ENCODE results near the gene HELZ2. TPM values are rescaled to one million over a fixed set of nuclear protein-coding genes. Genes with fewer than 3 reads are reported as not detected.

The HELZ2 gene
- total and polyA plus RNA-seq, 2 experiments from 2014 or later, result 5.2 to 48.9 TPM

GRCh38 chr20:63576311-63576710 lies 2.3 kb upstream of the HELZ2 start:
- DNase-seq (ENCODE audit: low spot score) (no peak), ATAC-seq (no peak)
- no peaks in the 10 kb centered on the region for H3K9me2 ChIP-seq (ENCODE audit: insufficient read depth)
- peaks cover 2% of the 10 kb centered on the region for H3K27me3 Mint-ChIP-seq (ENCODE audit: insufficient read depth, low read depth, poor library complexity)
- TF ChIP-seq CTCF (conservative IDR thresholded peaks at IDR 0.05; ENCODE audit: low read depth in 2 of 2) (no peak), CREB1 (CRISPR knock-in tag; IDR thresholded peaks at IDR 0.05; ENCODE audit: low read depth) (no peak), ETS1 (IDR thresholded peaks at IDR 0.05) (no peak), REST (IDR thresholded peaks at IDR 0.05; ENCODE audit: unreplicated experiment) (no peak), STAT1 (IDR thresholded peaks at IDR 0.05; ENCODE audit: unreplicated experiment) (no peak), ZNF331 (CRISPR knock-in tag; IDR thresholded peaks at IDR 0.05; ENCODE audit: low read depth) (no peak), EZH2 (IDR thresholded peaks at IDR 0.05; ENCODE audit: low read depth, unreplicated experiment) (no peak), EZH2phosphoT487 (IDR thresholded peaks at IDR 0.05; ENCODE audit: unreplicated experiment) (no peak), NANOG (IDR thresholded peaks at IDR 0.05; ENCODE audit: borderline replicate concordance) (no peak), POLR2AphosphoS5 (IDR thresholded peaks at IDR 0.05; ENCODE audit: low read depth) (no peak), JUNB (IDR thresholded peaks at IDR 0.05; ENCODE audit: unreplicated experiment) (no peak), ZNF114 (CRISPR knock-in tag; IDR thresholded peaks at IDR 0.05) (no peak), ZNF462 (CRISPR knock-in tag; IDR thresholded peaks at IDR 0.05) (no peak)
- no peak overlapping the region for H3K4me2 ChIP-seq
- H2AFZ ChIP-seq, result no peak overlapping the region
- H3K4me3 Mint-ChIP-seq, result no peak overlapping the region
- H3K4me1 ChIP-seq (ENCODE audit: insufficient read depth), result no peaks in the 10 kb centered on the region; the same call in 1 of the 2 replicates
- no peaks in the 10 kb centered on the region for H3K4me1 Mint-ChIP-seq
- H3K79me2 ChIP-seq (replicated peaks; ENCODE audit: insufficient read depth), result no peaks in the 10 kb centered on the region
- no peak overlapping the region for H3K27ac ChIP-seq (ENCODE audit: low read depth)
- H3K27ac Mint-ChIP-seq, result no peak overlapping the region
- no peaks in the 10 kb centered on the region for H3K36me3 Mint-ChIP-seq (ENCODE audit: low read depth)
- no peak overlapping the region for H3K4me3 ChIP-seq
- no peaks in the 10 kb centered on the region for H3K9me3 Mint-ChIP-seq
- no peaks in the 10 kb centered on the region for H4K20me1 ChIP-seq (replicated peaks; ENCODE audit: insufficient read depth)
- 0 out of 2 replicates have a peak, but pooled peaks cover 7% of the 10 kb centered on the region for H3F3A ChIP-seq (replicated peaks; ENCODE audit: low read depth)
- no peaks in the 10 kb centered on the region for H3K36me3 ChIP-seq (ENCODE audit: insufficient read depth)
- H3K27me3 ChIP-seq (ENCODE audit: insufficient read depth), result no peaks in the 10 kb centered on the region
